ENCODE results near the gene KRTAP5-4. TPM values are rescaled to one million over a fixed set of nuclear protein-coding genes. Genes with fewer than 3 reads are reported as not detected.
"Not testable (repeated sequence)": the region's sequence is repeated elsewhere in the genome, so short reads cannot be mapped to it uniquely, and the experiment has no call there.

KRTAP5-4 gene
- total RNA-seq, 4 donors from 2014 or later: not detected

- Histone ChIP-seq H3K4me1 (no peaks in the 10 kb centered on the region), H3K27me3 (no peaks in the 10 kb centered on the region), H3K27ac (no peak overlapping the region), H3K36me3 (no peaks in the 10 kb centered on the region), H3K4me3 (no peak overlapping the region), H3K9me3 (no peaks in the 10 kb centered on the region)
- intact Hi-C loops (cut with DNase I; ENCODE audit: low total_unique reads): no loop called here
- TF ChIP-seq, protein P1, sequence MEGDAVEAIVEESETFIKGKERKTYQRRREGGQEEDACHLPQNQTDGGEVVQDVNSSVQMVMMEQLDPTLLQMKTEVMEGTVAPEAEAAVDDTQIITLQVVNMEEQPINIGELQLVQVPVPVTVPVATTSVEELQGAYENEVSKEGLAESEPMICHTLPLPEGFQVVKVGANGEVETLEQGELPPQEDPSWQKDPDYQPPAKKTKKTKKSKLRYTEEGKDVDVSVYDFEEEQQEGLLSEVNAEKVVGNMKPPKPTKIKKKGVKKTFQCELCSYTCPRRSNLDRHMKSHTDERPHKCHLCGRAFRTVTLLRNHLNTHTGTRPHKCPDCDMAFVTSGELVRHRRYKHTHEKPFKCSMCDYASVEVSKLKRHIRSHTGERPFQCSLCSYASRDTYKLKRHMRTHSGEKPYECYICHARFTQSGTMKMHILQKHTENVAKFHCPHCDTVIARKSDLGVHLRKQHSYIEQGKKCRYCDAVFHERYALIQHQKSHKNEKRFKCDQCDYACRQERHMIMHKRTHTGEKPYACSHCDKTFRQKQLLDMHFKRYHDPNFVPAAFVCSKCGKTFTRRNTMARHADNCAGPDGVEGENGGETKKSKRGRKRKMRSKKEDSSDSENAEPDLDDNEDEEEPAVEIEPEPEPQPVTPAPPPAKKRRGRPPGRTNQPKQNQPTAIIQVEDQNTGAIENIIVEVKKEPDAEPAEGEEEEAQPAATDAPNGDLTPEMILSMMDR (IDR thresholded peaks at IDR 0.05): no peak
- no peak for TF ChIP-seq POLR2A (IDR thresholded peaks at IDR 0.05)
- DNase-seq: no peak
Measured at GRCh38 chr11:1603629-1604028, 18.3 kb downstream of the KRTAP5-4 start.

- H3K4me1 ChIP-seq; DNase-seq; H3K4me3 ChIP-seq; H3K27ac ChIP-seq; H3K27me3 ChIP-seq; H3K36me3 ChIP-seq; intact Hi-C loops (cut with DNase I; ENCODE audit: low total_unique reads); H3K9me3 ChIP-seq: not testable (repeated sequence)
Measured at GRCh38 chr11:1601663-1602062, 20.3 kb downstream of the KRTAP5-4 start.

GRCh38 chr11:1600626-1601025 is 21.3 kb downstream of the KRTAP5-4 start:
- Histone ChIP-seq H3K4me1 (no peaks in the 10 kb centered on the region), H3K4me3 (no peak overlapping the region), H3K9me3 (no peaks in the 10 kb centered on the region), H3K36me3 (no peaks in the 10 kb centered on the region), H3K27me3 (no peaks in the 10 kb centered on the region), H3K27ac (no peak overlapping the region)
- TF ChIP-seq, protein P1 (IDR thresholded peaks at IDR 0.05): no peak
- TF ChIP-seq POLR2A (IDR thresholded peaks at IDR 0.05): no peak
- no peak for DNase-seq
- intact Hi-C loops (cut with DNase I; ENCODE audit: low total_unique reads): no loop called here

DNA sequence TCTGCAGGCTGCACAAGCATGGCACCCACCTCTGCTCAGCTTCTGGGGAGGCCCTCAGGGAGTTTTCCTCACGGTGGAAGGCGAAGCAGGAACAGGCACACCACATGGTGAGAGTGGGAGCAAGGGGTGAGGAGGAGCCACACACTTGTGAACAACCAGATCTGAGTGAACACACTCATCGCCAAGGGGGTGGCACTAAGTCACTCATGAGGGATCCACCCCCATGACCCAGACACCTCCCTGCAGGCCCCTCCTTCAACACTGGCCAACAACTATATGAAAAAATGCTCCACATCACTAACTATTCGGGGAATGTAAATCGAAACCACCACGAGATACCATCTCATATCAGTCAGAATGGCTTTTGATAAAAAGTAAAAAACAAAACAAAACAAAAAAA is 23.1 kb downstream of the KRTAP5-4 start:
- intact Hi-C loops (cut with DNase I; ENCODE audit: low total_unique reads): no loop called here
- no peaks in the 10 kb centered on the region for H3K4me1 ChIP-seq
- no peaks in the 10 kb centered on the region for H3K9me3 ChIP-seq
- no peak for TF ChIP-seq POLR2A (IDR thresholded peaks at IDR 0.05)
- TF ChIP-seq, protein P1 (IDR thresholded peaks at IDR 0.05): no peak
- H3K27me3 ChIP-seq: no peaks in the 10 kb centered on the region
- H3K4me3 ChIP-seq: no peak overlapping the region
- no peak overlapping the region for H3K27ac ChIP-seq
- H3K36me3 ChIP-seq: no peaks in the 10 kb centered on the region
- DNase-seq: no peak

- H3K9me3 ChIP-seq; H3K36me3 ChIP-seq; H3K4me1 ChIP-seq; H3K27me3 ChIP-seq; H3K27ac ChIP-seq; intact Hi-C loops (cut with DNase I; ENCODE audit: low total_unique reads); DNase-seq; H3K4me3 ChIP-seq: not testable (repeated sequence)
Measured at GRCh38 chr11:1598406-1598805, 23.5 kb downstream of the KRTAP5-4 start.

DNA sequence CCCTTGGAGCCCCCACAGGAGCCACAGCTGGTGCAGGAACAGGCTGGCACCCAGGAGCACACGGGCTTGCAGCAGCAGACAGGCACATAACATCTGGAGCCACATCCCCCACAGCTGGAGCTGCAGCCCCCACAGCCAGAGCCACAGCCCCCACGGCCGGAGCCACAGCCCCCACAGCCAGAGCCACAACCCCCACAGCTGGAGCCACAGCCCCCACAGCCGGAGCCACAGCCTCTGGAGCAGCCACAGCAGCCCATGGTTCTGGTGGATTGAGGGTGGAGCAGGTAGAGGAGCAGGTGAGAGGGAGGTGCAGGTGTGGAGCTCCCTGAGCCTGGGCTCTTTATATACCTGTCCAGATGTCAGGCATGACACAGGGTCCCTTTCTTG is 24.0 kb downstream of the KRTAP5-4 start, which contains the start of gene KRTAP5-2:
KRTAP5-2 (minus strand) TSS at position 301 of the 387 bp plus-strand sequence; CDS start at position 257, 44 bp downstream.
- DNase-seq: no peak
- intact Hi-C loops (cut with DNase I; ENCODE audit: low total_unique reads): no loop called here
- Histone ChIP-seq H3K27ac (no peak within 1 kb of the TSS), H3K36me3 (no peaks in the 10 kb centered on the region), H3K27me3 (peaks cover 0 to 3% of the 10 kb centered on the region in 2 donors), H3K9me3 (no peaks in the 10 kb centered on the region), H3K4me1 (no peaks in the 10 kb centered on the region), H3K4me3 (no peak within 1 kb of the TSS)
- TF ChIP-seq, protein P1 (IDR thresholded peaks at IDR 0.05): no peak
- TF ChIP-seq POLR2A (IDR thresholded peaks at IDR 0.05): no peak
